Upper lobe of left lung (tissue), 6 donors: Measurements from ENCODE around the gene ETS1. TPM values are rescaled to one million over a fixed set of nuclear protein-coding genes. Genes with fewer than 3 reads are reported as not detected.

Source experiments
- ATAC-seq, 2 donors: fragments of 200-7000 bp; cut with Tn5 transposase; one replicate each; pipeline ENCODE4 v1.9.1; 2022; ENCODE audit warnings: mild to moderate bottlenecking in 2 of 2, moderate library complexity in 2 of 2; ENCODE audit not compliant: low FRiP score in 2 of 2
- DNase-seq, 2 donors: peaks; one replicate each; pipeline ENCODE4 v3.0.0-alpha.2; 2019 to 2020
- H3K27ac ChIP-seq, 4 donors: fragments of 200-600 bp; sonication (generic); one replicate each; pipeline ENCODE4 v1.5.1; 2016 to 2019
- H3K27me3 ChIP-seq, 4 donors: fragments of 200-600 bp; sonication (generic); one replicate each; pipeline ENCODE4 v1.5.1; 2017 to 2019
- H3K36me3 ChIP-seq, 4 donors: fragments of 200-600 bp; sonication (generic); one replicate each; pipeline ENCODE4 v1.5.1; 2016 to 2019
- H3K4me1 ChIP-seq, 4 donors: fragments of 200-600 bp; sonication (generic); one replicate each; pipeline ENCODE4 v1.5.1; 2018 to 2019
- H3K4me3 ChIP-seq, 4 donors: fragments of 200-600 bp; sonication (generic); one replicate each; pipeline ENCODE4 v1.5.1; 2017 to 2019; ENCODE audit warnings: mild to moderate bottlenecking in 2 of 4, moderate library complexity in 1 of 4
- H3K9me3 ChIP-seq, 4 donors: fragments of 200-600 bp; sonication (generic); one replicate each; pipeline ENCODE4 v1.5.1; 2018 to 2019
- CTCF ChIP-seq, 6 experiments: fragments of 450-650 bp in 4 of 6; fragments of 200-600 bp in 2 of 6; sonication (generic) in 2 of 6; IDR thresholded peaks; one replicate each; pipeline ENCODE4 v1.5.1; 2016 to 2019; ENCODE audit warnings: antibody characterized with exemption in 6 of 6
- EP300 ChIP-seq, 4 donors: sonication (generic); formaldehyde crosslinking; IDR thresholded peaks; one replicate each; pipeline ENCODE4 v1.5.1; 2017; ENCODE audit warnings: antibody characterized with exemption in 4 of 4, control low read depth in 2 of 4
- POLR2A ChIP-seq, 4 donors: fragments of 450-650 bp; IDR thresholded peaks; one replicate each; pipeline ENCODE4 v1.5.1; 2016 to 2017; ENCODE audit warnings: antibody characterized with exemption in 4 of 4, mild to moderate bottlenecking in 2 of 4
- POLR2AphosphoS5 ChIP-seq, 2 donors: sonication (generic); formaldehyde crosslinking; IDR thresholded peaks; one replicate each; pipeline ENCODE4 v1.5.1; 2017; ENCODE audit warnings: antibody characterized with exemption in 2 of 2
- WGBS, 2 donors: methylation state at CpG; one replicate each; pipeline ENCODE4 v1.1.5; 2017 to 2018; 5-methylcytosine and 5-hydroxymethylcytosine counted together
- total RNA-seq, 6 donors: library from RNA; depleted of rRNA in 4 of 6; stranded (reverse); fragments of >200 nt in 4 of 6; gene quantifications; one replicate each; pipeline versions ENCODE4 v1.1.0 to v1.2.1, GENCODE V29; 2016 to 2021
- donor health status: DM: no; HTN: no; CAD: no; lungs with moderate emphysema.
- donor health status: DM: no; HTN: yes; CAD: no; lungs with severe emphysema.

ETS1 gene
- total RNA-seq, 6 donors from 2014 or later, result 29.3 to 107 (median 79.0) TPM

GRCh38 chr11:128424851-128425285 lies 162.5 kb downstream of the ETS1 start:
- peaks cover 5 to 16% (median 13%) of the 10 kb centered on the region in 4 donors for H3K4me1 ChIP-seq
- WGBS, 2 donors, result 90 to 95% methylated on average over 7 to 8 of the region's 8 CpGs
- DNase-seq, result peak in 1 of 2 donors; percentile 63
- H3K36me3 ChIP-seq, result no peaks in the 10 kb centered on the region
- no peak overlapping the region for H3K4me3 ChIP-seq
- no peaks in the 10 kb centered on the region for H3K9me3 ChIP-seq
- no peak for TF ChIP-seq POLR2A (IDR thresholded peaks at IDR 0.05)
- peak in 3 of 4 donors; percentile 24 to 69 (median 32) for TF ChIP-seq EP300 (IDR thresholded peaks at IDR 0.05)
- TF ChIP-seq CTCF (IDR thresholded peaks at IDR 0.05), result no peak
- peak; percentile 24 to 32 for TF ChIP-seq POLR2AphosphoS5 (IDR thresholded peaks at IDR 0.05)
- peak; percentile 52 to 85 for ATAC-seq
- H3K27ac ChIP-seq, result peak overlapping the region; percentile 48 to 72 (median 58)
- no peaks in the 10 kb centered on the region for H3K27me3 ChIP-seq

- peak in 1 of 2 donors; percentile 44 for DNase-seq
- H3K27me3 ChIP-seq, result no peaks in the 10 kb centered on the region
- no peaks in the 10 kb centered on the region for H3K36me3 ChIP-seq
- no peak for TF ChIP-seq POLR2AphosphoS5 (IDR thresholded peaks at IDR 0.05)
- no peak for TF ChIP-seq CTCF (IDR thresholded peaks at IDR 0.05)
- no peak for TF ChIP-seq POLR2A (IDR thresholded peaks at IDR 0.05)
- no peak for TF ChIP-seq EP300 (IDR thresholded peaks at IDR 0.05)
- peak; percentile 27 to 87 for ATAC-seq
- H3K9me3 ChIP-seq, result no peaks in the 10 kb centered on the region
- no peak overlapping the region for H3K4me3 ChIP-seq
- H3K27ac ChIP-seq, result peak overlapping the region; percentile 48 to 72 (median 58)
- H3K4me1 ChIP-seq, result peaks cover 5 to 16% (median 13%) of the 10 kb centered on the region in 4 donors
- WGBS, 2 donors, result 36 to 37% methylated on average over 7 to 8 of the region's 8 CpGs
Observed at GRCh38 chr11:128424271-128424711, 163.1 kb downstream of the ETS1 start.

- TF ChIP-seq POLR2AphosphoS5 (IDR thresholded peaks at IDR 0.05), result no peak
- no peak for TF ChIP-seq EP300 (IDR thresholded peaks at IDR 0.05)
- TF ChIP-seq POLR2A (IDR thresholded peaks at IDR 0.05), result no peak
- TF ChIP-seq CTCF (IDR thresholded peaks at IDR 0.05), result no peak
- Histone ChIP-seq H3K27ac (peak overlapping the region in 2 of 4 donors; percentile 1 to 8), H3K27me3 (no peaks in the 10 kb centered on the region), H3K36me3 (no peaks in the 10 kb centered on the region), H3K9me3 (no peaks in the 10 kb centered on the region), H3K4me1 (peaks cover 5 to 16% (median 13%) of the 10 kb centered on the region in 4 donors), H3K4me3 (no peak overlapping the region)
- DNase-seq, result peak; percentile 28 to 42
- peak in 1 of 2 donors; percentile 38 for ATAC-seq
- WGBS, 2 donors, result 82 to 87% methylated on average over 11 to 16 of the region's 16 CpGs
Observed at GRCh38 chr11:128422576-128423370, 164.6 kb downstream of the ETS1 start.

DNA sequence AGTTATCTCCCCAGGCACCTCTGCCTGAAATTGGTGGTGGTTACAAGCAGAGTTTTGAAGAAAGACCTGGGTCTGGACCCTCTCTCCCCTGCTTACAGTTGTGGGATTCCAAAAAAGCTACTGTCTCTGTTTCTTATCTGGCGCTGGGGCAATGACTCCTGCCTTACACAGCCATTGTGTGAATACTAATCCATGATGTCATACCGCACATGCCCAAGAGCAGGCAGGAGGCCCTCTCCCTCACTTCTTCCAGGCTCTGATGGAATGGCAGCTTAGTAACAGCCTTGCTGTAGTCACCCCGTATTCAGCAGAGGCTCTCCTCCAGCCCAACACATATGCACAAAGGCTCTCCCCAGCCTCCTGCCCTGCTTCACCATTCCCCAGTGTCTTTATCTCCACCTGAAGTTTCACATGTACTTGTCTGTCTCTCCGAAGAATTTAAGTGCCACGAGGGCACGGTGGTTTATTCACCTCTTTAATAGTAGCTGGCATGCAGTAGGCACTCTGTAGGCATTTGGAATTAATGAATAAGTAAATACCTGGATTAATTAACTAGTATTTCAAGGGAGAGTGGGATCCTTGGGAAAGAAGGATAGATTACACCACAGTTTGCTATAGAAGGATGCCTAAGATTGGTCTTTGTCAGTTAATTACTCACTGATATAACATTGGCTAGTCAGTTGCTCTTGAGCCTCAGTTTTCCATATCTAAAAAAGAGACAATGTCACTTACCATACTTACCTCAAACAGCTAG lies 165.6 kb downstream of the ETS1 start:
- WGBS, 2 donors, result 74 to 84% methylated on average over 6 of the region's 6 CpGs
- DNase-seq, result no peak
- Histone ChIP-seq H3K9me3 (no peaks in the 10 kb centered on the region), H3K36me3 (no peaks in the 10 kb centered on the region), H3K27me3 (no peaks in the 10 kb centered on the region), H3K4me3 (no peak overlapping the region), H3K27ac (no peak overlapping the region), H3K4me1 (peaks cover 5 to 19% (median 13%) of the 10 kb centered on the region in 4 donors)
- no peak for ATAC-seq
- TF ChIP-seq CTCF (IDR thresholded peaks at IDR 0.05), result no peak
